ENCODE measurements around the gene LRRC17. TPM values are rescaled to one million over a fixed set of nuclear protein-coding genes. Genes with fewer than 3 reads are reported as not detected.
"Not testable (repeated sequence)": the region's sequence is repeated elsewhere in the genome, so short reads cannot be mapped to it uniquely, and the experiment has no call there.

Gene LRRC17
- total RNA-seq, 1 donor from 2014 or later = 0.83 TPM

GRCh38 chr7:102938679-102939078, 25.9 kb downstream of the LRRC17 start:
- no peak for ATAC-seq
- no peak for DNase-seq (ENCODE audit: low spot score)

GRCh38 chr7:102942181-102942866, 29.5 kb downstream of the LRRC17 start:
- DNase-seq (ENCODE audit: low spot score) = no peak
- ATAC-seq = no peak

- ATAC-seq = no peak
- DNase-seq (ENCODE audit: low spot score) = no peak
Observed at GRCh38 chr7:102942868-102943267, 30.1 kb downstream of the LRRC17 start.

GRCh38 chr7:102943423-102944169, 30.8 kb downstream of the LRRC17 start:
- ATAC-seq (no peak), DNase-seq (ENCODE audit: low spot score) (no peak)

GRCh38 chr7:102944241-102944640, 31.4 kb downstream of the LRRC17 start:
- ATAC-seq = no peak
- DNase-seq (ENCODE audit: low spot score) = no peak

GRCh38 chr7:102951839-102952238, 39.0 kb downstream of the LRRC17 start:
- DNase-seq (ENCODE audit: low spot score) (no peak), ATAC-seq (no peak)

- no peak for DNase-seq (ENCODE audit: low spot score)
- ATAC-seq = no peak
Observed at GRCh38 chr7:102953406-102953805, 40.6 kb downstream of the LRRC17 start.

- not testable (repeated sequence) for ATAC-seq; DNase-seq (ENCODE audit: low spot score)
Observed at GRCh38 chr7:102954359-102954758, 41.6 kb downstream of the LRRC17 start.

- not testable (repeated sequence) for ATAC-seq; DNase-seq (ENCODE audit: low spot score)
Observed at GRCh38 chr7:102958004-102958403, 45.2 kb downstream of the LRRC17 start.

GRCh38 chr7:102961993-102962392, 49.2 kb downstream of the LRRC17 start:
- DNase-seq (ENCODE audit: low spot score); ATAC-seq: not testable (repeated sequence)

- no peak for ATAC-seq
- DNase-seq (ENCODE audit: low spot score) = no peak
Observed at GRCh38 chr7:102966465-102966864, 53.7 kb downstream of the LRRC17 start.

GRCh38 chr7:102967798-102968197, 55.0 kb downstream of the LRRC17 start:
- ATAC-seq (no peak), DNase-seq (ENCODE audit: low spot score) (no peak)

- ATAC-seq = no peak
- DNase-seq (ENCODE audit: low spot score) = no peak
Observed at GRCh38 chr7:102973096-102973802, 60.4 kb downstream of the LRRC17 start.

GRCh38 chr7:102974366-102975236, 61.8 kb downstream of the LRRC17 start:
- ATAC-seq = no peak
- DNase-seq (ENCODE audit: low spot score) = no peak

GRCh38 chr7:102975854-102976253, 63.1 kb downstream of the LRRC17 start:
- no peak for DNase-seq (ENCODE audit: low spot score)
- no peak for ATAC-seq

- DNase-seq (ENCODE audit: low spot score) (no peak), ATAC-seq (no peak)
Observed at GRCh38 chr7:102976493-102976892, 63.7 kb downstream of the LRRC17 start.

GRCh38 chr7:102977586-102977985, 64.8 kb downstream of the LRRC17 start:
- not testable (repeated sequence) for DNase-seq (ENCODE audit: low spot score); ATAC-seq

- DNase-seq (ENCODE audit: low spot score) = no peak
- ATAC-seq = no peak
Observed at GRCh38 chr7:102978284-102978683, 65.5 kb downstream of the LRRC17 start.

GRCh38 chr7:102979670-102980069, 66.9 kb downstream of the LRRC17 start:
- ATAC-seq (no peak), DNase-seq (ENCODE audit: low spot score) (no peak)

- no peak for ATAC-seq
Observed at GRCh38 chr7:102981451-102981850, 68.7 kb downstream of the LRRC17 start.

GRCh38 chr7:102982235-102982634, 69.4 kb downstream of the LRRC17 start:
- no peak for ATAC-seq
- no peak for DNase-seq (ENCODE audit: low spot score)

More at GRCh38 chr7:102981451-102981850, 68.7 kb downstream of the LRRC17 start:
- DNase-seq (ENCODE audit: low spot score) = no peak

All from left lobe of liver (tissue), 2 donors.